GM19328 (cell line): Measurements from ENCODE around the gene S1PR3.
"Not testable (repeated sequence)": the region's sequence is repeated elsewhere in the genome, so short reads cannot be mapped to it uniquely, and the experiment has no call there.

Experiments used
- ATAC-seq: cut with Tn5 transposase; IDR thresholded peaks from one replicate; pipeline ENCODE4 v1.9.1; 2021; ENCODE audit warnings: mild to moderate bottlenecking, moderate library complexity; ENCODE audit not compliant: unreplicated experiment

Gene S1PR3

GRCh38 chr9:88991066-88992034, at the start of gene S1PR3:
TSS of gene S1PR3 (plus strand) at chr9:88991468. CDS start at chr9:89001201, 9,733 bp downstream.
- no peak for ATAC-seq

DNA sequence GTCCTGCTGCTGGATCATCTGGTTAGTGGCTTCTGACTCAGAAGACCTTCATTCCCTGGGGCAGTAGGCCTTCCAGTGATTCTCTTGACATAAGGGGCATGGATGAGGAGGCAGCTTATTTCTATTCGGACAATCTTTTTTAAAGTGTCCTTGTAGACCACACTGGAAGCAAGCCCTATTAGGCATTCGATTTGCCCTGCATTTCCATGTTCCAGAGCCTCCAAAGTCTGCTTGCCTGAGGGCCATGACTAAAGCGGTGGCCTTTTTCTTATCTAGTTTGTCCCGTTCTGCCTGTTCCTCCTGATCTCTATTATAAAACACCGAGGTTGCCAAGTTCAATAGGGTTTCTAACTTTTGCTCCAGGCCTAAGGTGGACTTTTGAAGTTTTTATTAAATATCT, 49.7 kb upstream of the S1PR3 start:
- ATAC-seq: not testable (repeated sequence)

GRCh38 chr9:88942411-88942810, 48.9 kb upstream of the S1PR3 start:
- ATAC-seq: no peak

- no peak for ATAC-seq
Measured at GRCh38 chr9:88945636-88946333, 45.5 kb upstream of the S1PR3 start.

DNA sequence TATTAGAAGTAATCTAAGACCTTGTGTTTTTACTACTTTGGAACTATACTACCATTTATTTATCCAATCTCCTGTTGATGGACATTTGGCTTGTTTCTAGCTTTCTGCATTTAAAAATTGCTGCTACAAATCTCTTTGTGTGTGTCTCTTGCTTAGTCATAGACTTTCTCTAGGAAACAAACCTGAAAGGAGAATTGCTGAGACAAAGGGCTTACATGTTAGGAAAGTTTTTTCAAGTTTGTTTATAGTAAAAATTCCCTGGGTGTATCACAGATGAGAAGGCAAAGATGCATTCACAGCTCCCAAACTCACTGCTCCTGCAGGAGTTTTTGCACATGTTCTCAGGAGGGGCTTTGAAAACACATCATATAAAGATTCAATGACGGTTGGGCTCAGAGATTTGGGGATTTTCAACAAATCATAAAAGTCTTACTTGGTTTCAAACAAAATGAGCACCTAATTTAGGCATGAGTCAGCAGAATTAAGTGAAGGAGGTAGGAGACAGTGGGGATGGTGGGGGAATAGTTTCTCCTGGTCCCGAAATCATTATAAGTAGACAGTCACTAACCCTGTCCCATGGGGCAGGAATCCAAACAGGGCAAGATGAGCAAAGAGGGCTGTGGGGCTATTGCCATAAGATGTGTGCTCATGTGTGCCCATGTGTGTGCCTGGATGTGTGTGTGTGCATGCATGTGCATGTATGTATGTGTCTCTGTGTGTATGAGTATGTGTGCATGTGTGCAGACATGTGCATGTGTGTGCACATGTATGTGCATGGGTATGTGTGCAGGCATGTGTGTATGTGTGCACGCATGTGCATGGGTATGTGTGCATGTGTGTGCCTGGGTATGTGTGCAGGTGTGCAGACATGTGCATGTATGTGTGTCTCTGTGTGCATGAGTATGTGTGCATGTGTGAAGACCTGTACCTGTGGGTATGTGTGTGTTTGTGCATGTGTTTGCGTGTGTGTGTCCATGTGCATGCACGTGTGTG, 43.4 kb upstream of the S1PR3 start:
- no peak for ATAC-seq

DNA sequence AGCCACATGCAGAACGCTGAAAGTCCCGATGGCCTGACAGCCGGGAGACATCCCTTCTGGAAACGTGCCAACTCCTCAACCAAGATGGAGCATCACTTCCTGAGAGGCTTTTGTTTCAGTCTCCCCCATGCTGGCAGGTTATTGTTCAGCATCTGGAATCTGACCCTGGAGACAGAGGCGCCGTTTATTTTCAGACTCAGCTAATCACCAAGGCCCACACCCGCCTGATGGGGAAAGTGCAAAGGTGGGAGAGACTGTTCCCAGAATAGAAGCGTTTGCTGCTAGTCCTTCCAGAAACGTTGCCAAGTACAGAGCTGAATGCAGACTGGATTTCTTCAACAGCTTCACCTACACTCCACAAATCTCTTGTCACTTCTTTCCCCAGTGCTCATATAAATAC, 41.8 kb upstream of the S1PR3 start:
- ATAC-seq: no peak

DNA sequence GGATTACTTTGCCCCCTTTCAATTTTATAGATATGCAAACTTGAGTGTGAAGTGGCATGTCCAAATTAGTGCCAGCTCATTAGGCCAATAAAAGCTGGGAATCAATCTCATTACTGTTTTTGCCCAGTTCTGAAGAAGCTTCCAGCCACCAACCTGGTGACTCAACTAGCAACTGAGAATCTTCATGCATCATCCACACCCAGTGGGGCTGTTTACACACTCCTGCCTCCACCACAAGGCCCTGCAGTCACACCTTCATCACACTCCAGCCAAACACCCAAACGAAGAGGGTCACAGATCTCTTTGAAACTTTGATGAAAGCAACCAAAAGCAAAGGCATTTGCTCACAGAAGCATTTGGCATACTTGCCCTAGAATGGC, 41.3 kb upstream of the S1PR3 start:
- ATAC-seq: no peak

- ATAC-seq: no peak
Measured at GRCh38 chr9:88950341-88951154, 40.7 kb upstream of the S1PR3 start.

DNA sequence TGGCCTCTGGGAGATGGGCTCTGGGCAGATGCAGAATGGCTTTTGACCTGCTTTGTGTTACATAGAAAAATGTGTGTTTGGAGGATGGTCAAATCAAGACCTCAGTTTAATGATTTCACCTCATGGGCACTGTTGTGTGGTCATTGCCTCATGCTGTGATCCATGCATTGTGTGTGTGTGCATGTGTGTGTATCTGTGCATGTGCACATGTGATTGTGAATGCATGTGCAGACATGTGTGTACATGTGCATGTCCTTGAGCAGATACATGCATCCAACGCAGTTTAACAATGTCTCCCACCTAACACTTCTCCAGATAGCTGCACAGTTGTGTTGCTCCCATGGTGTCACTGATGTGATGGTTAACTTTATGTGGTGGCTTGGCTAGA, 40.1 kb upstream of the S1PR3 start:
- no peak for ATAC-seq

DNA sequence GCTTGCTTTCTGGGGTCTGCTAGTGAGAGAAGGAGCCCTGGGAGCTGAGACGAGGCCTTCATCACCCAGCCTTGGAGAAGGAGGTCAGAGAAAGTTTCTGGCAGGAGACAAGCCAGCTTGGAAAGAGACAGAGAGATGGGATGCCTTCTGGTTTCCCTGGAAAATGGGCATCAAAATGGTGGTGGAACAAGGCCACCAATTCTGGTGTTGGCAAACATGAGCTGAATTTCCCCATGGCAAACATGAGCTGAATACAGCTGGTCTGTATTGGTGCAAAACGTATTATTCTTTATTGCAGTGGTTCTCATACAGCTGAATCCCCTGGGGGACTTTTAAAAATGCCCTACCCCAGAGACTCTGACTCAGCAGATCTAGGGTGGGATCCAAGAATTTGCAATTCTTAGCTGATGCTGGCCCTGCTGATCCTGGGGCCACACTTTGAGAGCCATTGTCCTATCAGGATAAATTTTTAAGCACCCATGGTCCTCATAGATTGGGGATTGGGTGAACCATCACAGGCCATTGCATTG, 39.1 kb upstream of the S1PR3 start:
- ATAC-seq: no peak

GRCh38 chr9:88952976-88953375, 38.3 kb upstream of the S1PR3 start:
- ATAC-seq: no peak

- ATAC-seq: no peak
Measured at GRCh38 chr9:88953381-88954029, 37.8 kb upstream of the S1PR3 start.

DNA sequence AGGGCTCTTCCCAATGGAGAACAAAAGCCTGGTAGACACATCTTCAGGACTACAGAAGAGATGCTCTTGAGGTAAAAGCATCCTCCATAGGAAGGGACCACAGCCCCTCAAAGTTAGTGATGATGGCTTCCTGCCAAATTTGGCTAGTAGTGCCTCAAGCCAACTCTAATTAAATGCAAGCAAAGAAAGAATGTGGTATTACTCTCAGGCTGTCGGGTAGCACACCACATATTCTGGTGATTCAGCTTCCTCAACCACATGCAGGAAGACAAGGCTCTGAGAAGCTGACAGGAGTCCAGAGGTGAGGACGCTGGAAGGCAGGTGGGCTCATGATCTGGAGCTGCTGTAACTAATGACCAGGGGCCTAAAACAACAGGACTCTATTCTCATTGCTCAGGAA, 37.2 kb upstream of the S1PR3 start:
- ATAC-seq: no peak

DNA sequence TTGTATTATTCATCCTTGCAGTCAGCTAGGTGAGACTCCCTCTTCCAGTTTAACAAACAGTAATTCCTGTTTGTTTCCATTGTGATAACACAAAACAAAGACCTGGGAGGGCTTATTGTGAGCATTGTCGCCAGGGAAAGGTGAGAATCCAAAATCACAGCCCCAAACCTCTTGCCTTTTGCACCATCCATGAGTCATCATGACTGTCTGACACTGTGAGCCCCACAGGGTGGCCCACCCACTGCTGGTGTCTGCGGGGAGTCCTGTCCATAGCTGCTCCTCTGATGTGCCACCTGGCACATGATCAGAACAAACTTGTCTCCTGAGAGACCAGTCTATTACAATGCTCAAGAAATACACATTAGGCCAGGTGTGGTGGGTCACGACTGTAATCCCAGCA, 33.7 kb upstream of the S1PR3 start:
- no peak for ATAC-seq

GRCh38 chr9:88959727-88960469, 31.4 kb upstream of the S1PR3 start:
- no peak for ATAC-seq

DNA sequence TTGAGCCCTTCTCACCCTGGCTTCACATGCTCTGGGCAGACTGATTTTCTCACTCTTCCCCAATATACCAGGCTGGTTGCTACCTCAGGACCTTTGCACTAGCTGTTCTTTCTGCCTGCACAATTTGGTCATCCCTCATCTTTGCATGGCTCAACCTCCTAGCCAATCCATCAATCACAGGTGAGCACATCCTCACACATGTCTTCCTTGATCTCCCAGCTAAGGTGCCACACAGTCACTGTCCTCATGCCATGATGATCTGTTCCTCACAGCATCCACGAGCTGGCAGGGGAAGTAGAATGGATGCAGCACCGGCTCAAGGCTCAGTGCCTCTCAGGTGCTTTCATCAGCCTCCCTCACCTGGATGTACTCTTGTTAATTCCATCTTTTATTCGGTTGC, 30.6 kb upstream of the S1PR3 start:
- ATAC-seq: no peak

DNA sequence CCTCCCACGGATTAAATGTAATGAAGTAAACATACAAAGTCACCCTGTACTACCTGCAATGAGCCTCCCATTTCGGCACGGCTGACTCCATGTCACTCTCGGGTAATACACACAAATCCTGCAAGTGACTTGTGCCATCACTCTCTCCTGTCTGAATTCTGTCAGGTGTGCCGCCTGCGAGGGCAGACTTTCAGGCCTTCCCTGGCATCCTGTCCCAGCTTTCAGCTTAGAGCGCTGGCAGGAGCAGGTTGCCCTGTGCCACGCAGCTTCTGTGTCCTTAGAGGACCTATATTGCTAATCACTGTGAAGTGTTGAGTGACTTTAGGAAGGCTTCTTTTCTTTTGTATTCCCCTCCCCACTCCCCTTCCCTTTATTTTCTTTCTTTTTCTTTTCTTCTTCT, 25.8 kb upstream of the S1PR3 start:
- ATAC-seq: no peak

DNA sequence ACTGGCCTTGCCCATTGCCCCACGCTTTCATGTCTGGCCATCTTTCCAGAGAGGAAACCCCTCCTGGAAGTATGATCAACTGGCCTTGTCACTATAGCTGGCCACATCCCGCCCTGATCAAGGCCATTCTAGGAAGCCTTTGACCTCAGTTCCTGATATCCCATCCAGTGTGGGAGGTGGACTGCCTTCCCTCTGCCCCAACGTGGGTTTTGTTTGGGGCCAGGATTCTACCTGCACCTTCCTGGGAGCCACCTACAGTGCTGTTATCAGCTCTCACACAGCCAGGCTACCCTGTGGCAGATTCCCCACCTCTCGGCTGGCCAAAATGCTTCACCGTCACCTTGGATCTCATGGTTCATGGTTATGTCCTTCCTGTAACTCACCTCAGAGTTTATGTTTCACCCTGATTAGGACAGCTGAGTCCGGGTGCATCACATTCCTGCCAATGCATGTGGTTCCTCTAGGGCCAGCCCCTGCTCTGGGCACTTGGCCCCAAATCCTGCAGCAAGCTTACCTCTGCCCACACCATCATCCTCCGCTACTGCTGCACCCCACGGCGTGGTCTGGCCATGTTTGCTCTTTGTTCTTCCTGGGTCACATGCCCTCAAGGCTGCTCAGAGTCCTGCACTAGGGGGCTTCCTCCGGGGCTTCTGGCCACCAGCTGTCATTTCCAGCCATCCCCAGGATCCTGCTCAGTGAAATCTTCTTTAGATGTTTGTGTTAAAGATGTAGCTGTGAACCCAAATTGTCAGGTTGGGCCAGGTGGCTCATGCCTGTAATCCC, 24.2 kb upstream of the S1PR3 start:
- no peak for ATAC-seq
